ENCODE results near the gene GRIN2C. TPM values are rescaled to one million over a fixed set of nuclear protein-coding genes. Genes with fewer than 3 reads are reported as not detected.

The GRIN2C gene
- total RNA-seq, 2 donors from 2014 or later, result 3.6 TPM; not detected in 1

DNA sequence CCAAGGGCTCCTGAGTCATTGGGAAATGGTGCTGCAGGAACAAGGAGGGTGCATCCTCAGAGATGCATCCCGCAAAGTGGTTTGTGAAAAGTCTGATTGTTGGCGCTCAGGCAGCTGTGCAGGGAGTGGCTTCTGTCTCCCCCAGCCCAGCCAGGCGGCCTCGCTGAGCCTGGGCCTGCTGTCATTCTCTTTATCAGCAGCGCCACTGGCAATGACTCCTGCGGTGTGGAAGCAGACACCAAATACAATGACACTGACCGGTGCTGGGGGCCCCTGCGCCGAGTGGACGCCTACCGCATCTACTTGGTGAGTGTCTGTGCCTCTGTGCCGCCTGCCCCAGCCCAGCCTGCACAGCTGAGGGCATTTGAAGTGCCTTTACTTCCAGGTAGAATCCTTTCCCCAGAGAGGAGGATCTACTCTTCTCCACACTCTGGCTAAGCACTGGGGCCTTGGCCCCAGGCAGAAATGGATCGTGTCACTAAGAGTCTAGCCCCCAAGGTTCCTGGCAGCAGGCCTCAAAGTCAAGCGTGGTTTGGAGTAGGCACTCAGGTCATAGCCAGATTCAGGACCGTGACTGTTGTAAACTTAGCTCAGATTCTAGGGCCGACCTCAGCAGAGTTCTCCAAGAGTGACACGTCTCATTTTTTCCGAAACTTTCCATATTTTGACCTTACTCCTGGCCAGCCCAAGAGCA lies 64.2 kb downstream of the GRIN2C start:
- WGBS, result 86% methylated on average over 18 of the region's 18 CpGs
- TF ChIP-seq, protein P1, sequence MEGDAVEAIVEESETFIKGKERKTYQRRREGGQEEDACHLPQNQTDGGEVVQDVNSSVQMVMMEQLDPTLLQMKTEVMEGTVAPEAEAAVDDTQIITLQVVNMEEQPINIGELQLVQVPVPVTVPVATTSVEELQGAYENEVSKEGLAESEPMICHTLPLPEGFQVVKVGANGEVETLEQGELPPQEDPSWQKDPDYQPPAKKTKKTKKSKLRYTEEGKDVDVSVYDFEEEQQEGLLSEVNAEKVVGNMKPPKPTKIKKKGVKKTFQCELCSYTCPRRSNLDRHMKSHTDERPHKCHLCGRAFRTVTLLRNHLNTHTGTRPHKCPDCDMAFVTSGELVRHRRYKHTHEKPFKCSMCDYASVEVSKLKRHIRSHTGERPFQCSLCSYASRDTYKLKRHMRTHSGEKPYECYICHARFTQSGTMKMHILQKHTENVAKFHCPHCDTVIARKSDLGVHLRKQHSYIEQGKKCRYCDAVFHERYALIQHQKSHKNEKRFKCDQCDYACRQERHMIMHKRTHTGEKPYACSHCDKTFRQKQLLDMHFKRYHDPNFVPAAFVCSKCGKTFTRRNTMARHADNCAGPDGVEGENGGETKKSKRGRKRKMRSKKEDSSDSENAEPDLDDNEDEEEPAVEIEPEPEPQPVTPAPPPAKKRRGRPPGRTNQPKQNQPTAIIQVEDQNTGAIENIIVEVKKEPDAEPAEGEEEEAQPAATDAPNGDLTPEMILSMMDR (IDR thresholded peaks at IDR 0.05), result no peak
- no peak for TF ChIP-seq POLR2A (IDR thresholded peaks at IDR 0.05)
- Histone ChIP-seq H3K4me3 (no peak overlapping the region), H3K9me3 (no peaks in the 10 kb centered on the region), H3K27me3 (replicated peaks; ENCODE audit: insufficient read depth) (no peaks in the 10 kb centered on the region), H3K27ac (no peak overlapping the region), H3K36me3 (no peaks in the 10 kb centered on the region), H3K4me1 (replicated peaks) (no peaks in the 10 kb centered on the region)
- intact Hi-C loops (cut with DNase I), result no loop called here
- no peak for DNase-seq (ENCODE audit: low spot score)

DNA sequence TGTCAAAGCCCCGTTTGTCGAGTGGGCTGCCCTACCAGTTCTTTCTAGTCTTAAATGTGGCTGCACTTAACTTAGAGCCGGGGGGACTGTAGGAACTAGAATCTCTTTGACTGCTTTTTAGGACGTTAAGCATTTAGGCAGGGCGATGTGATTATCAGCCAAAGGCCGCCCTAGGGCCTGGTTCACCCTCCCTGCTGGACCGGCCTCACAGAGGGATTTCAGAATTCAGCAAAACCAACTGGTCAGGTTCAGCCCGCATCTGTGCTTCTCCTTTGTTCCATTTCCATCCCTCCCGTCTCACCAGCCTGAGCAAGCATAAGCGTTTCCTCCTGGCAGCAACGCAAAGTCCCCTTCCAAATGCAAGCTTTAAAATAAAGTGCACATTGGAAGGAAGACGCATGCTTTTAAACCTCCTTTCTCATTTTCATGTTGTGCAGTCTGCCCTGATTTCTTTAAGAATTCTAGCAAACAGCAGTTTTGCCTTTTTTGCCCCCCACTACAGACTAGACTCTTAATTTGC lies 67.0 kb downstream of the GRIN2C start:
- Histone ChIP-seq H3K9me3 (no peaks in the 10 kb centered on the region), H3K4me1 (replicated peaks) (no peaks in the 10 kb centered on the region), H3K27me3 (replicated peaks; ENCODE audit: insufficient read depth) (no peaks in the 10 kb centered on the region), H3K36me3 (no peaks in the 10 kb centered on the region), H3K27ac (no peak overlapping the region), H3K4me3 (no peak overlapping the region)
- WGBS, result 84% methylated on average over 12 of the region's 12 CpGs
- intact Hi-C loops (cut with DNase I), result loop anchor here (2.0 kb wide), 1 partner anchor 166 kb away; no protein-coding TSS in a partner anchor
- DNase-seq (ENCODE audit: low spot score), result no peak
- TF ChIP-seq POLR2AphosphoS5 (IDR thresholded peaks at IDR 0.05), result no peak
- TF ChIP-seq, protein P1 (IDR thresholded peaks at IDR 0.05), result no peak
- no peak for TF ChIP-seq POLR2A (IDR thresholded peaks at IDR 0.05)

Other genes with a start within 250 kb of the GRIN2C start
- under 1 TPM in 1 of 2 donors, not detected in 1; 0.45 TPM for gene CD300E, start 236.1 kb downstream of the GRIN2C start, total RNA-seq
- 1 to 10 TPM in 1 of 2 donors, under 1 TPM in 1; 0.59 to 1.2 TPM for gene CD300LF, start 147.0 kb downstream of the GRIN2C start, total RNA-seq
- gene RAB37, start 122.6 kb downstream of the GRIN2C start, total RNA-seq, result 1 to 10 TPM; 1.6 to 2.2 TPM
- gene NHERF1, start 111.3 kb downstream of the GRIN2C start, total RNA-seq, result 100 to 1,000 TPM in 1 of 2 donors, 10 to 100 TPM in 1; 84.1 to 133 TPM
- gene NAT9, start 83.5 kb downstream of the GRIN2C start, total RNA-seq, result 10 to 100 TPM; 29.6 to 49.3 TPM
- 100 to 1,000 TPM in 1 of 2 donors, 10 to 100 TPM in 1; 24.6 to 182 TPM for gene FDXR, start 13.1 kb upstream of the GRIN2C start, total RNA-seq
- gene FADS6, start 33.7 kb upstream of the GRIN2C start, total RNA-seq, result not detected
- 1 to 10 TPM in 1 of 2 donors, not detected in 1; 1.1 TPM for gene USH1G, start 63.4 kb upstream of the GRIN2C start, total RNA-seq
- gene OTOP2, start 64.4 kb upstream of the GRIN2C start, total RNA-seq, result under 1 TPM in 1 of 2 donors, not detected in 1; 0.85 TPM
- not detected for gene OTOP3, start 76.0 kb upstream of the GRIN2C start, total RNA-seq
- 100 to 1,000 TPM in 1 of 2 donors, 10 to 100 TPM in 1; 87.1 to 101 TPM for gene HID1, start 112.9 kb upstream of the GRIN2C start, total RNA-seq
- 10 to 100 TPM; 13.7 to 34.9 TPM for gene CDR2L, start 127.7 kb upstream of the GRIN2C start, total RNA-seq
- gene MRPL58, start 152.8 kb upstream of the GRIN2C start, total RNA-seq, result 10 to 100 TPM; 28.4 to 73.8 TPM
- 100 to 1,000 TPM; 116 to 201 TPM for gene ATP5PD, start 187.1 kb upstream of the GRIN2C start, total RNA-seq
- gene KCTD2, start 187.3 kb upstream of the GRIN2C start, total RNA-seq, result 100 to 1,000 TPM in 1 of 2 donors, 10 to 100 TPM in 1; 24.4 to 104 TPM
- gene SLC16A5, start 228.1 kb upstream of the GRIN2C start, total RNA-seq, result 10 to 100 TPM; 65.0 to 66.4 TPM

All from prostate gland (tissue), 2 donors.